ENCODE results near the gene ATOX1. TPM values are rescaled to one million over a fixed set of nuclear protein-coding genes. Genes with fewer than 3 reads are reported as not detected.
A peak's percentile ranks its signal among the peaks of the same experiment; 100 is the strongest.

Gene ATOX1
- polyA plus RNA-seq, 1 of the 3 experiments (the other 2 are of a cell fraction) = 497 TPM

- H3K4me2 ChIP-seq = peak overlapping the region; percentile 91
- WGBS (ENCODE audit: low lambda C conversion rate) = 0% methylated on average over 25 of the region's 87 CpGs
- H3K27me3 ChIP-seq (ENCODE audit: insufficient read depth) = no peaks in the 10 kb centered on the region
- H3K27ac ChIP-seq (ENCODE audit: low read depth in 2 of 2, low read length in 1 of 2) = peak overlapping the region; percentile 80 to 94
- H3K9me3 ChIP-seq = no peaks in the 10 kb centered on the region
- H4K20me1 ChIP-seq (ENCODE audit: insufficient read depth) = peaks cover 51% of the 10 kb centered on the region
- ChIA-PET POLR2A (interaction anchor here (0.6 to 1.7 kb wide), 8 partner anchors 13 to 111 kb away, joined by 3 to 10 read pairs (median 3); partner anchors contain the start of genes ATOX1 and SPARC), CTCF (interaction anchor here (1.1 to 4.4 kb wide), 8 partner anchors 15 to 533 kb away, joined by 3 to 20 read pairs (median 8); no protein-coding TSS in a partner anchor)
- no peak overlapping the region for H2AFZ ChIP-seq (ENCODE audit: low read depth)
- DNase-seq = peak; percentile 81
- peaks cover 22 to 31% of the 10 kb centered on the region in 2 experiments; a peak in 3 of 4 replicates for H3K4me1 ChIP-seq (ENCODE audit: control insufficient read depth in 1 of 2, insufficient read depth in 2 of 2, low read depth in 1 of 2, low read length in 1 of 2)
- peaks cover 9 to 14% of the 10 kb centered on the region in 2 experiments for H3K36me3 ChIP-seq (replicated peaks in 1 of 2; ENCODE audit: control insufficient read depth in 1 of 2, insufficient read depth in 2 of 2, low read length in 1 of 2)
- TF ChIP-seq TEAD4 (IDR thresholded peaks at IDR 0.05; ENCODE audit: borderline replicate concordance, insufficient read depth) (no peak), MXI1 (IDR thresholded peaks at IDR 0.05; ENCODE audit: low read depth, low read length) (0 out of 2 replicates have a peak, but pooled peaks have one; percentile 23)
- no peaks in the 10 kb centered on the region for H3K9me2 ChIP-seq
- H3K4me3 ChIP-seq (ENCODE audit: low read depth in 2 of 2, low read length in 1 of 2) = peak overlapping the region; percentile 77 to 92
- H3K9ac ChIP-seq = peak overlapping the region; percentile 92
- no peaks in the 10 kb centered on the region for H3F3A ChIP-seq (replicated peaks; ENCODE audit: insufficient read depth)
- peaks cover 58% of the 10 kb centered on the region for H3K79me2 ChIP-seq (ENCODE audit: insufficient read depth)
Observed at GRCh38 chr5:151772029-151772845, 13.8 kb upstream of the ATOX1 start.

- H3K79me2 ChIP-seq (ENCODE audit: insufficient read depth) = peaks cover 50% of the 10 kb centered on the region
- CTCF ChIA-PET = interaction anchor here (0.7 to 4.4 kb wide), 15 partner anchors 13 to 645 kb away, joined by 3 to 20 read pairs (median 6); partner anchors contain the start of genes ATOX1 and SLC36A1
- WGBS (ENCODE audit: low lambda C conversion rate) = under 1% methylated on average over 27 of the region's 49 CpGs
- TF ChIP-seq SIN3A (IDR thresholded peaks at IDR 0.05; ENCODE audit: borderline replicate concordance, low read depth, low read length) (peak; percentile 61; the same call in 1 of the 2 replicates), NFIC (IDR thresholded peaks at IDR 0.05; ENCODE audit: borderline replicate concordance) (no peak), USF2 (IDR thresholded peaks at IDR 0.05; ENCODE audit: borderline replicate concordance, low read depth, low read length) (no peak), USF1 (IDR thresholded peaks at IDR 0.05; ENCODE audit: borderline replicate concordance, low read depth) (no peak), RXRA (IDR thresholded peaks at IDR 0.05; ENCODE audit: borderline replicate concordance, low read depth) (no peak), YY1 (IDR thresholded peaks at IDR 0.05; ENCODE audit: low read depth) (peak; percentile 64; the same call in 1 of the 2 replicates), FOXJ3 (CRISPR knock-in tag; IDR thresholded peaks at IDR 0.05) (no peak), JUND (IDR thresholded peaks at IDR 0.05) (no peak), RAD21 (IDR thresholded peaks at IDR 0.05; ENCODE audit: low read length) (peak; percentile 76), TCF12 (IDR thresholded peaks at IDR 0.05) (no peak), RFX5 (IDR thresholded peaks at IDR 0.05; ENCODE audit: low read length) (peak; percentile 69), GABPA (IDR thresholded peaks at IDR 0.05; ENCODE audit: low read depth) (peak; percentile 80), EZH2phosphoT487 (IDR thresholded peaks at IDR 0.05; ENCODE audit: borderline replicate concordance, low read depth) (no peak), GATA2 (CRISPR knock-in tag; IDR thresholded peaks at IDR 0.05) (no peak), TEAD4 (IDR thresholded peaks at IDR 0.05; ENCODE audit: borderline replicate concordance, insufficient read depth) (no peak), RCOR1 (IDR thresholded peaks at IDR 0.05; ENCODE audit: low read length) (peak; percentile 11; the same call in 1 of the 2 replicates), CHD2 (IDR thresholded peaks at IDR 0.05; ENCODE audit: low read length, partially characterized antibody) (peak; percentile 95), EP300 (IDR thresholded peaks at IDR 0.05; ENCODE audit: borderline replicate concordance in 1 of 2, low read depth in 1 of 2, low read length in 1 of 2) (no peak), MEF2A (IDR thresholded peaks at IDR 0.05; ENCODE audit: borderline replicate concordance, low read depth) (no peak), ZBTB33 (IDR thresholded peaks at IDR 0.05; ENCODE audit: borderline replicate concordance, low read depth) (no peak), SMC3 (IDR thresholded peaks at IDR 0.05; ENCODE audit: low read depth, low read length) (peak; percentile 51)
Observed at GRCh38 chr5:151771259-151772028, 13.0 kb upstream of the ATOX1 start, which contains the start of gene G3BP1. Gene G3BP1, plus strand, starts transcription at chr5:151771954. Its CDS starts 14,667 bp downstream, at chr5:151786621.

More at GRCh38 chr5:151771259-151772028, 13.0 kb upstream of the ATOX1 start, which contains the start of gene G3BP1:
- Histone ChIP-seq H3K9me3 (no peaks in the 10 kb centered on the region), H3K27ac (ENCODE audit: low read depth in 2 of 2, low read length in 1 of 2) (peak within 1 kb of the TSS; percentile 87 to 94), H2AFZ (ENCODE audit: low read depth) (peak within 1 kb of the TSS; percentile 89), H3K9ac (peak within 1 kb of the TSS; percentile 92), H3K4me2 (peak within 1 kb of the TSS; percentile 91), H3K9me2 (no peaks in the 10 kb centered on the region), H4K20me1 (ENCODE audit: insufficient read depth) (peaks cover 43% of the 10 kb centered on the region), H3F3A (replicated peaks; ENCODE audit: insufficient read depth) (no peaks in the 10 kb centered on the region), H3K4me3 (ENCODE audit: low read depth in 2 of 2, low read length in 1 of 2) (peak within 1 kb of the TSS; percentile 77 to 92), H3K4me1 (ENCODE audit: control insufficient read depth in 1 of 2, insufficient read depth in 2 of 2, low read depth in 1 of 2, low read length in 1 of 2) (peaks cover 19 to 31% of the 10 kb centered on the region in 2 experiments; a peak in 3 of 4 replicates), H3K27me3 (ENCODE audit: insufficient read depth) (no peaks in the 10 kb centered on the region), H3K36me3 (replicated peaks in 1 of 2; ENCODE audit: control insufficient read depth in 1 of 2, insufficient read depth in 2 of 2, low read length in 1 of 2) (peaks cover 3 to 8% of the 10 kb centered on the region in 2 experiments)
- peak; percentile 96 for DNase-seq
- POLR2A ChIA-PET = interaction anchor here (0.7 to 1.7 kb wide), 9 partner anchors 13 to 579 kb away, joined by 3 to 10 read pairs (median 3); partner anchors contain the start of gene ATOX1

Measured in SK-N-SH (cell line).